B cell (primary cell): ENCODE results near the gene ADGRD1. TPM values are rescaled to one million over a fixed set of nuclear protein-coding genes. Genes with fewer than 3 reads are reported as not detected.

ENCODE experiments used
- ATAC-seq: fragments of 200-7000 bp; cut with Tn5 transposase; one replicate; pipeline ENCODE4 v1.10.0; 2021; ENCODE audit warnings: low read depth, mild to moderate bottlenecking, moderate number of reproducible peaks, moderate library complexity
- CTCF ChIA-PET: fragments of 350-600 bp; sonication (Branson Sonifier 250); formaldehyde crosslinking; loops from one replicate; lab custom pipeline; 2021; ENCODE audit warnings: antibody characterized with exemption, inconsistent platforms; lab: Charles Lee
- POLR2A ChIA-PET: fragments of 350-600 bp; sonication (Branson Sonifier 250); formaldehyde crosslinking; loops from one replicate; lab custom pipeline; 2021; ENCODE audit warnings: antibody characterized with exemption; lab: Charles Lee
- DNase-seq: peaks from one replicate; pipeline ENCODE4 v3.0.0; 2013
- H2AFZ ChIP-seq: 2 replicates; pipeline ENCODE4 v1.6.1; 2012; ENCODE audit warnings: mild to moderate bottlenecking, low read depth, low read length; ENCODE audit not compliant: insufficient read depth, poor library complexity, severe bottlenecking
- H3K27ac ChIP-seq, 2 donors: 1 replicate in 1 of 2; 2 replicates in 1 of 2; pipeline ENCODE4 v1.5.1; 2012 to 2013; ENCODE audit warnings: low read length in 2 of 2, mild to moderate bottlenecking in 2 of 2, moderate library complexity in 1 of 2
- H3K27me3 ChIP-seq, 4 experiments: fragments of 200-600 bp in 1 of 4; sonication (generic) in 1 of 4; replicated peaks in 1 of 4; 1 replicate in 2 of 4; 2 replicates in 2 of 4; pipeline versions ENCODE4 v1.6.1 to v1.7.0; 2013 to 2016; ENCODE audit warnings: low read length in 3 of 4, mild to moderate bottlenecking in 2 of 4, mixed read lengths in 1 of 4, moderate library complexity in 1 of 4; ENCODE audit not compliant: insufficient read depth in 4 of 4, control insufficient read depth in 3 of 4; ENCODE audit errors: control extremely low read depth in 1 of 4
- H3K36me3 ChIP-seq, 2 experiments: replicated peaks in 1 of 2; 1 replicate in 1 of 2; 2 replicates in 1 of 2; pipeline versions ENCODE4 v1.6.1 to v1.7.1; 2013; ENCODE audit warnings: low read length in 1 of 2; ENCODE audit not compliant: insufficient read depth in 2 of 2, control insufficient read depth in 1 of 2; ENCODE audit errors: control extremely low read depth in 1 of 2, extremely low read depth in 1 of 2
- H3K4me1 ChIP-seq, 2 donors: fragments of 200-600 bp in 1 of 2; sonication (generic) in 1 of 2; 1 replicate in 1 of 2; 2 replicates in 1 of 2; pipeline versions ENCODE4 v1.5.1 to v1.6.1; 2013 to 2017; ENCODE audit warnings: low read length in 2 of 2; ENCODE audit not compliant: control insufficient read depth in 2 of 2, insufficient read depth in 2 of 2
- H3K4me2 ChIP-seq: replicated peaks from 2 replicates; pipeline ENCODE3; 2012; ENCODE audit warnings: mild to moderate bottlenecking, low read depth, low read length; ENCODE audit not compliant: poor library complexity, severe bottlenecking
- H3K4me3 ChIP-seq, 5 experiments: fragments of 200-600 bp in 1 of 5; sonication (generic) in 1 of 5; 1 replicate in 3 of 5; 2 replicates in 2 of 5; pipeline versions ENCODE4 v1.5.1 to v1.7.0; 2011 to 2016; ENCODE audit warnings: low read length in 4 of 5, mild to moderate bottlenecking in 4 of 5, low read depth in 2 of 5, control low read depth in 1 of 5, moderate library complexity in 1 of 5; ENCODE audit not compliant: insufficient read depth in 1 of 5; ENCODE audit errors: control extremely low read depth in 1 of 5, extremely low read depth in 1 of 5
- H3K79me2 ChIP-seq: fragments of 200-600 bp; sonication (generic); one replicate; pipeline ENCODE4 v1.6.0; 2016; ENCODE audit warnings: low read length; ENCODE audit not compliant: control insufficient read depth, insufficient read depth
- H3K9ac ChIP-seq: fragments of 200-600 bp; sonication (generic); 2 replicates; pipeline ENCODE4 v1.6.1; 2017; ENCODE audit warnings: mild to moderate bottlenecking, low read length, moderate library complexity
- H3K9me3 ChIP-seq, 3 donors: one replicate each; pipeline versions ENCODE4 v1.6.1 to v1.7.1; 2013; ENCODE audit warnings: low read length in 2 of 3; ENCODE audit not compliant: control insufficient read depth in 2 of 3, insufficient read depth in 1 of 3; ENCODE audit errors: control extremely low read depth in 1 of 3
- H4K20me1 ChIP-seq: 2 replicates; pipeline ENCODE4 v1.6.0; 2012; ENCODE audit warnings: mild to moderate bottlenecking, low read length; ENCODE audit not compliant: insufficient read depth, control insufficient read depth, poor library complexity, severe bottlenecking
- H3K27ac Mint-ChIP-seq: one replicate; pipeline ENCODE4 v1.8.0; 2021; ENCODE audit warnings: mixed read lengths
- H3K27me3 Mint-ChIP-seq: one replicate; pipeline ENCODE4 v1.8.0; 2021; ENCODE audit warnings: mixed read lengths
- H3K4me1 Mint-ChIP-seq: one replicate; pipeline ENCODE4 v1.8.0; 2021; ENCODE audit warnings: mixed read lengths
- H3K4me3 Mint-ChIP-seq: one replicate; pipeline ENCODE4 v1.8.0; 2021; ENCODE audit warnings: mixed read lengths
- H3K9me3 Mint-ChIP-seq: one replicate; pipeline ENCODE4 v1.8.0; 2022; ENCODE audit warnings: mixed read lengths; ENCODE audit not compliant: insufficient read depth
- CTCF ChIP-seq: fragments of 200-600 bp; IDR thresholded peaks from one replicate; pipeline ENCODE4 v1.8.0; 2022; ENCODE audit warnings: antibody characterized with exemption, mild to moderate bottlenecking
- EZH2 ChIP-seq: IDR thresholded peaks from 2 replicates; pipeline ENCODE4 v1.6.1; 2012; ENCODE audit warnings: borderline replicate concordance, low read depth, mild to moderate bottlenecking, moderate library complexity, low read length; ENCODE audit not compliant: insufficient read depth, poor library complexity, severe bottlenecking
- WGBS: methylation state at CpG from one replicate; pipeline ENCODE4 v1.1.5; 2013; ENCODE audit warnings: missing lambda C conversion rate; ENCODE audit not compliant: insufficient coverage; 5-methylcytosine and 5-hydroxymethylcytosine counted together
- intact Hi-C: fragments of 100-400 bp; cut with micrococcal nuclease; formaldehyde crosslinking; loops from one replicate; pipeline ENCODE4 v1.10.0; 2022
- polyA plus RNA-seq: library from polyadenylated mRNA; depleted of rRNA; stranded (reverse); fragments of >200 nt; gene quantifications from 2 replicates; pipeline ENCODE4 v1.2.3, GENCODE V29; 2012
- total RNA-seq, 2 donors: library from RNA; stranded (reverse); fragments of 120-200 nt in 1 of 2; gene quantifications; 1 replicate in 1 of 2; 2 replicates in 1 of 2; pipeline versions ENCODE4 v1.2.3 to v1.2.4, GENCODE V29; 2013 to 2022

Gene ADGRD1
- total and polyA plus RNA-seq, 2 donors (not counting 1 experiment from before 2014, with no cell fraction given) = 1.1 to 2.2 TPM

GRCh38 chr12:130965668-130966067, 12.0 kb downstream of the ADGRD1 start:
- H3K4me1 Mint-ChIP-seq = peaks cover 19% of the 10 kb centered on the region
- H3K4me2 ChIP-seq = no peak overlapping the region
- no peak overlapping the region for H2AFZ ChIP-seq
- CTCF ChIA-PET = no interaction called here
- H3K79me2 ChIP-seq = no peaks in the 10 kb centered on the region
- no CpG with 5 or more reads among the region's 2 CpGs for WGBS
- H3K4me3 Mint-ChIP-seq = no peak overlapping the region
- peaks cover 7 to 10% of the 10 kb centered on the region in 2 donors for H3K4me1 ChIP-seq
- H3K9me3 Mint-ChIP-seq = no peaks in the 10 kb centered on the region
- H3K36me3 ChIP-seq = no peaks in the 10 kb centered on the region
- H3K27me3 ChIP-seq = no peaks in the 10 kb centered on the region
- intact Hi-C loops = no loop called here
- POLR2A ChIA-PET = no interaction called here
- peaks cover 20% of the 10 kb centered on the region for H3K27me3 Mint-ChIP-seq
- H3K9me3 ChIP-seq = peaks cover 0 to 2% (median 0%) of the 10 kb centered on the region in 3 donors
- ATAC-seq = no peak
- no peak overlapping the region for H3K27ac ChIP-seq
- TF ChIP-seq CTCF = no peak
- no peak for TF ChIP-seq EZH2
- H4K20me1 ChIP-seq = no peaks in the 10 kb centered on the region
- DNase-seq = no peak
- no peak overlapping the region for H3K27ac Mint-ChIP-seq
- no peak overlapping the region for H3K4me3 ChIP-seq
- H3K9ac ChIP-seq = no peak overlapping the region

- Histone ChIP-seq H3K4me1 (peaks cover 10 to 13% of the 10 kb centered on the region in 2 donors), H2AFZ (no peak overlapping the region), H3K4me3 (no peak overlapping the region), H3K9me3 (peaks cover 0 to 2% (median 0%) of the 10 kb centered on the region in 3 donors), H3K27me3 (no peaks in the 10 kb centered on the region), H3K36me3 (no peaks in the 10 kb centered on the region), H3K27ac (no peak overlapping the region), H3K9ac (no peak overlapping the region), H3K4me2 (no peak overlapping the region), H4K20me1 (no peaks in the 10 kb centered on the region), H3K79me2 (no peaks in the 10 kb centered on the region)
- peaks cover 14% of the 10 kb centered on the region for H3K27me3 Mint-ChIP-seq
- H3K9me3 Mint-ChIP-seq = no peaks in the 10 kb centered on the region
- intact Hi-C loops = no loop called here
- peaks cover 23% of the 10 kb centered on the region for H3K4me1 Mint-ChIP-seq
- CTCF ChIA-PET = no interaction called here
- ATAC-seq (no peak), DNase-seq (no peak)
- H3K4me3 Mint-ChIP-seq = no peak overlapping the region
- TF ChIP-seq CTCF = no peak
- TF ChIP-seq EZH2 = no peak
- WGBS = 85% methylated on average over 12 of the region's 15 CpGs
- POLR2A ChIA-PET = no interaction called here
- H3K27ac Mint-ChIP-seq = no peak overlapping the region
These were observed 12.8 kb downstream of the ADGRD1 start for GRCh38 chr12:130966443-130967030.
